Muscle of leg (tissue), 11 donors: Measurements from ENCODE around the gene CHMP6. TPM values are rescaled to one million over a fixed set of nuclear protein-coding genes. Genes with fewer than 3 reads are reported as not detected.

Source experiments
- DNase-seq: peaks from one replicate; pipeline ENCODE4 v3.0.0; 2013
- H3K27ac ChIP-seq: one replicate; pipeline ENCODE4 v1.5.1; 2013; ENCODE audit warnings: mild to moderate bottlenecking, low read length, control low read depth
- H3K27me3 ChIP-seq: one replicate; pipeline ENCODE4 v1.6.1; 2013; ENCODE audit warnings: low read length; ENCODE audit not compliant: control insufficient read depth, insufficient read depth
- H3K36me3 ChIP-seq: one replicate; pipeline ENCODE4 v1.6.1; 2013; ENCODE audit warnings: low read length; ENCODE audit not compliant: control insufficient read depth, insufficient read depth
- H3K4me1 ChIP-seq: one replicate; pipeline ENCODE4 v1.6.1; 2013; ENCODE audit warnings: low read length; ENCODE audit not compliant: control insufficient read depth, insufficient read depth
- H3K4me3 ChIP-seq: one replicate; pipeline ENCODE4 v1.5.1; 2013; ENCODE audit warnings: low read length, control low read depth
- H3K9me3 ChIP-seq: replicated peaks from 2 replicates; pipeline ENCODE4 v1.6.1; 2013; ENCODE audit warnings: low read depth, low read length; ENCODE audit not compliant: control insufficient read depth
- WGBS: methylation state at CpG from one replicate; pipeline ENCODE4 v1.1.5; 2013; ENCODE audit warnings: missing lambda C conversion rate; ENCODE audit not compliant: insufficient coverage; 5-methylcytosine and 5-hydroxymethylcytosine counted together
- polyA plus RNA-seq, 8 donors: library from polyadenylated mRNA; unstranded; fragments of 120-200 nt; gene quantifications; one replicate each; pipeline versions ENCODE4 v1.2.1 to v1.2.3, GENCODE V29; 2013; ENCODE audit warnings: inconsistent platforms in 1 of 8, low replicate concordance in 1 of 8; ENCODE audit not compliant: insufficient read length in 8 of 8, insufficient read depth in 1 of 8
- total RNA-seq: library from RNA; stranded (reverse); fragments of 120-200 nt; gene quantifications from one replicate; pipeline ENCODE4 v1.2.4, GENCODE V29; 2013

CHMP6 gene
- total and polyA plus RNA-seq, 9 donors, result 7.8 to 32.1 (median 25.4) TPM

- Histone ChIP-seq H3K9me3 (no peaks in the 10 kb centered on the region), H3K4me3 (no peak overlapping the region), H3K27me3 (peaks cover 21% of the 10 kb centered on the region), H3K27ac (peak overlapping the region; percentile 97), H3K36me3 (no peaks in the 10 kb centered on the region), H3K4me1 (peaks cover 57% of the 10 kb centered on the region)
- 36% methylated on average over 21 of the region's 26 CpGs for WGBS
- DNase-seq, result no peak
Observed at GRCh38 chr17:80970762-80971703, 20.6 kb upstream of the CHMP6 start.

- no peaks in the 10 kb centered on the region for H3K9me3 ChIP-seq
- H3K4me3 ChIP-seq, result no peak overlapping the region
- no peak overlapping the region for H3K27ac ChIP-seq
- H3K27me3 ChIP-seq, result peaks cover 21% of the 10 kb centered on the region
- no peaks in the 10 kb centered on the region for H3K36me3 ChIP-seq
- DNase-seq, result no peak
- peaks cover 55% of the 10 kb centered on the region for H3K4me1 ChIP-seq
- 79% methylated on average over 11 of the region's 13 CpGs for WGBS
Observed at GRCh38 chr17:80971704-80972304, 19.8 kb upstream of the CHMP6 start.

GRCh38 chr17:80976701-80977100, 14.9 kb upstream of the CHMP6 start:
- WGBS, result no CpG with 5 or more reads among the region's 3 CpGs
- Histone ChIP-seq H3K4me1 (peaks cover 31% of the 10 kb centered on the region), H3K36me3 (no peaks in the 10 kb centered on the region), H3K27me3 (peaks cover 8% of the 10 kb centered on the region), H3K4me3 (no peak overlapping the region), H3K27ac (no peak overlapping the region), H3K9me3 (peaks cover 2% of the 10 kb centered on the region)
- no peak for DNase-seq

GRCh38 chr17:80977172-80977571, 14.5 kb upstream of the CHMP6 start:
- Histone ChIP-seq H3K4me3 (no peak overlapping the region), H3K4me1 (peaks cover 27% of the 10 kb centered on the region), H3K9me3 (peaks cover 2% of the 10 kb centered on the region), H3K27me3 (peaks cover 7% of the 10 kb centered on the region), H3K36me3 (no peaks in the 10 kb centered on the region), H3K27ac (no peak overlapping the region)
- DNase-seq, result no peak
- WGBS, result no CpG with 5 or more reads among the region's 4 CpGs

GRCh38 chr17:80978499-80979497, 12.8 kb upstream of the CHMP6 start:
- Histone ChIP-seq H3K36me3 (no peaks in the 10 kb centered on the region), H3K4me3 (no peak overlapping the region), H3K4me1 (peaks cover 24% of the 10 kb centered on the region), H3K27ac (no peak overlapping the region), H3K9me3 (peaks cover 2% of the 10 kb centered on the region), H3K27me3 (peaks cover 12% of the 10 kb centered on the region)
- WGBS, result 52% methylated on average over 25 of the region's 31 CpGs
- no peak for DNase-seq

- H3K4me1 ChIP-seq, result peaks cover 27% of the 10 kb centered on the region
- H3K36me3 ChIP-seq, result no peaks in the 10 kb centered on the region
- H3K27ac ChIP-seq, result no peak overlapping the region
- 71% methylated on average over 21 of the region's 26 CpGs for WGBS
- peaks cover 2% of the 10 kb centered on the region for H3K9me3 ChIP-seq
- no peak for DNase-seq
- peaks cover 12% of the 10 kb centered on the region for H3K27me3 ChIP-seq
- H3K4me3 ChIP-seq, result no peak overlapping the region
Observed at GRCh38 chr17:80979547-80980378, 11.9 kb upstream of the CHMP6 start.

- Histone ChIP-seq H3K4me3 (no peak overlapping the region), H3K27ac (no peak overlapping the region), H3K9me3 (peaks cover 2% of the 10 kb centered on the region), H3K27me3 (peaks cover 12% of the 10 kb centered on the region), H3K4me1 (peaks cover 30% of the 10 kb centered on the region), H3K36me3 (no peaks in the 10 kb centered on the region)
- 56% methylated on average over 7 of the region's 7 CpGs for WGBS
- DNase-seq, result no peak
Observed at GRCh38 chr17:80980397-80981061, 11.1 kb upstream of the CHMP6 start.

- Histone ChIP-seq H3K9me3 (peaks cover 2% of the 10 kb centered on the region), H3K27ac (no peak overlapping the region), H3K4me1 (peaks cover 30% of the 10 kb centered on the region), H3K4me3 (no peak overlapping the region), H3K36me3 (no peaks in the 10 kb centered on the region), H3K27me3 (peaks cover 12% of the 10 kb centered on the region)
- 4% methylated on average over 58 of the region's 65 CpGs for WGBS
- no peak for DNase-seq
Observed at GRCh38 chr17:80981062-80981902, 10.4 kb upstream of the CHMP6 start.
